ENCODE measurements around the gene BTAF1.
A peak's percentile ranks its signal among the peaks of the same experiment; 100 is the strongest.
"Not testable (repeated sequence)": the region's sequence is repeated elsewhere in the genome, so short reads cannot be mapped to it uniquely, and the experiment has no call there.

Gene BTAF1

DNA sequence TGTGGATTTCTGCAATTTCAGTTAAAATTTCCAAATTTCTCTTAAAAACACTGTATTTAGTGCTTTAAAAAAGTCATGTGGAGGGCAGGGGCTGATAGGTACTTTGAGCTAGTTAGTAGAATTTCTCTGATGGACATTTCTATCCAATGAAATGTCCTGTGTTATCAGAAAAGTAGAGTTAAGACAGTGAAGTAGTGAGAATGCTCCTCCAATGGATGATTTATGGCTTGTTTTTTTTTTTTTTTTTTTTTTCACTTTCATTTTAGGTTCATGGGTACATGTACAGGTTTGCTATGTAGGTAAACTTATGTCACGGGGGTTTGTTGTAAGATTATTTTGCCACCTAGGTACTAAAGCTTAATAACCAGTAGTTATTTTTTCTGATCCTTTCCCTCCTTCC is 55.0 kb downstream of the BTAF1 start:
- DNase-seq (ENCODE audit: low spot score): no peak

DNA sequence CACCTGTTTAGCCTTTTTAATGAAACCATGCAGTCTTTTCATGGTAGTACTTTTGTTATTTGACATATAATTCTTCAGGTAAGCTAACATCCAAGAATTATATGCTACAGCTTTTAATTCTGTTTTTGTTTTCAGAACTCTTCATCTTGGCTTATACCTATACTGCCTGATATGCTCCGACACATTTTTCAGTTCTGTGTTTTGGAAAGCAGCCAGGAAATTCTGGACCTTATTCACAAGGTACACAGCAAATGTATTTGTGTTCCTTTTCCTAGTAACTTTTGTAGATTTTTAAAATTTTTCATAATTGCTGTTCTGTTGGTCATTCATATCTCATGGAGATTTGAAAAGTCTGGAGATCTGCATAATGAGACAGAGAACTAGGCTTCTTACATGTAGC is 56.7 kb downstream of the BTAF1 start:
- DNase-seq (ENCODE audit: low spot score): no peak

DNA sequence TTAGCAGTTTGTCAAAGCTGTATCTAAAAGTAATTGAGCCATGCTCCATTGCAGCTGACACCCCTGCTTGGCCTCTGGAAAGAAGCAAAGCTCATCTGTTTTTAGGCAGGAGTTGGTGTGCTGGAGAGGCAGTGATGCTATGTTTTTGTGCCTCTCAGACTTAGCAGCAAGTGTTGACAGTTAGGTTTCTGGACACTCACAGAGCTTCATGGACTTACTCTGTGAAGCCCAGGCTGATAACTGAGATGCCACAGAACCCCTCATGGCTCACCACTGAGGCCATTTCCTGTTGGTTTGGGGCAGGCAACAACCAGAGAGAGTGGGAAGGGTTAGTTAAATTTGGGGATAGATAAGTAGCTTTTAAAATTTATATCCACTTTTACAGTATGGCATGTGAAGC is 59.8 kb downstream of the BTAF1 start:
- DNase-seq (ENCODE audit: low spot score): no peak

DNA sequence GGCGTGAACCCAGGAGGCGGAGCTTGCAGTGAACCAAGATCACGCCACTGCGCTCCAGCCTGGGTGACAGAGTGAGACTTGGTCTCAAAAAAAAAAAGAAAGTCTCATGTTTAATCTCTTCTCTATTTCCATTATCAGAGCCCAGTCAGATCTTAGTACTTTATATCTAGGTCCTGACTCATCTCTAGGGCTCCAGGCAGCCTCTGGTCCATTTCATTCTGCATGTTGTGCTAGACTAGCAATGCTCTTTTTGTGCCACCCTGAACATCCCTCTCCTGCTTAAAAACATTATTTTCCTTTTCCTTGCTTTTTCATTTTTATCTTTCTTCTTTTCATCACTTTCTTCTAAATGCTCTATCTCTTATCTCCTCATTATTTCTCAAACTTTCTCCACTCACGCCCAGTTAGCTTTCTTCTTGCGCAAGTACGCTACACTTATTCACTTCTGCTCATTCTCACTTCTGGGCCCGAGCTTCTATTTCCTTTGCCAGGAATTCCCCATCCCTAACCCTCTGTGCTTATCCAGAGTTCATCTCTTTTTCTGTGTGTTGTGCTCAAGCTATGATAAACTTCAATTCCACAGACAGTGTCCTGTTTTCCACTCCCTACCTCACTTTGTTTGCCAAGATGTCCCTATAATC is 63.9 kb downstream of the BTAF1 start:
- no peak for DNase-seq (ENCODE audit: low spot score)

DNA sequence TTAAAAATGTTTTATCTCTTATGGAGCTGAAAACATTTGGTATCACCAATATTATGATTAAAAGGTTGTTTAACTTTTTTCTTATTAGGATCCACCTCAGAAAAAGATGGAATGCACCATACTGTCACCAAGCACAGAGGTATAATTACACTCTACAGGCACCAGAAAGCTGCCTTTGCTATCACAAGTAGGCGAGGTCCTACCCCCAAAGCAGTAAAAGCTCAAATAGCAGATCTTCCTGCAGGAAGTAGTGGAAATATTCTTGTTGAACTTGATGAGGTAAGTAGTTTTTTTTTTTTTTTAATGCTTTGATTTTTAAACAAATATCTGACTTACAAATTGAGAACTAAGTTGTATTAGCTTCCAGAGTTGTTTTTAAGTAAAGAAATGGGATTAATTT is 68.5 kb downstream of the BTAF1 start:
- no peak for DNase-seq (ENCODE audit: low spot score)

DNA sequence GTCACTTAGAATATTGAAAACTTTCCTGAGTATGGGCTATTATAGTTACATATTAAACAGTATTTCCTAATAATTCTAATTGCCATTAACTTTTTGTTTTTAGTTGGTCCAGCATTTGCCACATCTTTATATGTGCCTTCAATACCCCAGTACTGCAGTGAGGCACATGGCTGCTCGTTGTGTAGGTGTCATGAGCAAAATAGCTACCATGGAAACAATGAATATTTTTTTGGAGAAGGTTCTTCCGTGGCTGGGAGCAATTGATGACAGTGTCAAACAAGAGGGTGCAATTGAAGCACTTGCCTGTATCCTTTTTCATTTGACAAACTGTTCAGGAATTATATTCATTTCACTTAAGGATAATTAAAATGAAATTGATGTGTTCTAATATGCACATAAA is 72.7 kb downstream of the BTAF1 start:
- no peak for DNase-seq (ENCODE audit: low spot score)

DNA sequence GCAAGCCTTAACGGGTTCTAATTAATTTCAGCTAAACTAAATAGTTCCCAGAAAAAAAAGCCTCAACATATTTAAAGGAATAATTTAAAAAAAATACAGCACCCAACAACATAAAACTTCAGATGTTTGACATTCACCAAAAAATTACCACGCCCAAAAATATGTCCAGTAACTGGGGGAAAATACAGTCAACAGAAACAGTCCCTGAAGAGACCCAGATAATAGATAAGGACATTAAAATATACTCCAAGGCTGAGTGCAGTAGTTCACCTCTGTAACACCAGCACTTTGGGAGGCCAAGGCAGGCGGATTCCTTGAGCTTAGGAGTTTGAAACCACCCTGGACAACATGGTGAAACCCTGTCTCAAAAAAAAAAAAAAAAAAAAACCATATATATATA is 78.0 kb downstream of the BTAF1 start:
- DNase-seq (ENCODE audit: low spot score): no peak

DNA sequence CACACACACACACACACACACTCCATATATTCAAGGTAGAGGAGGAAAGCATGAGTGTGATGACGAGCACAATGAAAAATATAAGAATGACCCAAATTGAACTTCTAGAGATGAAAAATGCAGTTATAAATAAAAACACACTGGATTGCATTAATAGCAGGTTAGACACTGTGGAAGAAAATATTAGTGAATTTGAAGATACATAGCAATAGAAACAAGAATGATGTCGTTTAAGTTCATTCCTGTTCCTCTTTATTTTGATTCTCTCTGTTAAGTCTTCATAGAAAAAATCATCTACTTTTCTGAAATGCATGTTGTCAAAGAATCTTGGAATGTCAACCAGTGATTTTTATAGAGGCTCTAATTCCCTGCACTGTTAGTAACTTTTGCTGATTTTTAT is 78.4 kb downstream of the BTAF1 start:
- no peak for DNase-seq (ENCODE audit: low spot score)

DNA sequence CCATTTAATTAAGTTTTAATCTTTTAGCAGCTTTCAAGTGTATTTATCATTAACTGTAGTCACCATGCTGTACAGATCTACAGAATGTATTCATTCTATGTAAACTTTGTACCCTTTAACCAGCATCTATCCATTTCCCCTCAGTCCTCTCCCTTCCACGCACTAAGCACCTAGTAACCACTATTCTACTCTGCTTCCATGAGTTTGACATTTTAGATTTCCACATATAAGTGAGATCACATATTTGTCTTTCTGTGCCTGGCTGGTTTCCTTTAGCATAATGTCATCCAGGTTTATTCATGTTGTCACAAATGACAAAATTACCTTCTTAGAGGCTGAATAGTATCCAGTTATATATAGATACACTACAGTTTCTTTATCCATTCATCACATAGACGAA is 79.7 kb downstream of the BTAF1 start:
- no peak for DNase-seq (ENCODE audit: low spot score)

DNA sequence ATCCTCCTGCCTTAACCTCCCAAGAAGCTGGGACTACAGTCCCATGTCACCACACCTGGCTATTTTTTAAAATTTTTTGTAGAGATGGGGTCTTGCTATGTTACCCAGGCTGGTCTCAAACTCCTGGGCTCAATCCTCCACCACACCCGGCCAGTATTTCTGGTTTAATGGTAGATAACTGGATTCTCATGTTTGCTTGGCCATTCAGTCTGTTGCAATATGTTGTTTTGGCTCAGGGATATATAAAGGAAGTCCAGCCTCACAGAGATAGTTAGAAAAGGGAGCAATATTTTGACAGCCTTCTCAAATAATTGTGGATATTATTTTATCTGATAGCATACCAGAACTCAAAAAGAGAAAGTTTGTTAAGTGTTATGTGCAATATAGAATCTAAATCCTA is 82.4 kb downstream of the BTAF1 start:
- no peak for DNase-seq (ENCODE audit: low spot score)

DNA sequence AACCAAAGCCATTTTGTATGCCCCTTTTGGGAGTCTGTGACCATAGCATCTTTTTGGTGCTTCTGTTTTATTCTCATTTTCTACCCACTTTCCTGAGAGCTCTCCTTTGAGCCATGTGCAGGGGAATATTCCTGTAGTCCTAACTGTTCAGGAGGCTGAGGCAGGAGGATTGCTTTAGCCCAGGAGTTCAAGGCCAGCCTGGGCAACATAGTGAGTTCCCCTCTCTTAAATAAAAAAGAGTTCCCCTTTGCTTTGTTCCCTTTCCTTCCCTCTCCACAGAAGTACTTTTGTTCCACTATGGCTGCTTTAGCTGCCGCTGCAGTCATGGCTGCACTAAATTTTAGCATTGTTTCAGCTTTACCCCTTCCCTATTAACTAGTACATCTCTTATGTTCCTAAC is 85.9 kb downstream of the BTAF1 start:
- DNase-seq (ENCODE audit: low spot score): no peak

DNA sequence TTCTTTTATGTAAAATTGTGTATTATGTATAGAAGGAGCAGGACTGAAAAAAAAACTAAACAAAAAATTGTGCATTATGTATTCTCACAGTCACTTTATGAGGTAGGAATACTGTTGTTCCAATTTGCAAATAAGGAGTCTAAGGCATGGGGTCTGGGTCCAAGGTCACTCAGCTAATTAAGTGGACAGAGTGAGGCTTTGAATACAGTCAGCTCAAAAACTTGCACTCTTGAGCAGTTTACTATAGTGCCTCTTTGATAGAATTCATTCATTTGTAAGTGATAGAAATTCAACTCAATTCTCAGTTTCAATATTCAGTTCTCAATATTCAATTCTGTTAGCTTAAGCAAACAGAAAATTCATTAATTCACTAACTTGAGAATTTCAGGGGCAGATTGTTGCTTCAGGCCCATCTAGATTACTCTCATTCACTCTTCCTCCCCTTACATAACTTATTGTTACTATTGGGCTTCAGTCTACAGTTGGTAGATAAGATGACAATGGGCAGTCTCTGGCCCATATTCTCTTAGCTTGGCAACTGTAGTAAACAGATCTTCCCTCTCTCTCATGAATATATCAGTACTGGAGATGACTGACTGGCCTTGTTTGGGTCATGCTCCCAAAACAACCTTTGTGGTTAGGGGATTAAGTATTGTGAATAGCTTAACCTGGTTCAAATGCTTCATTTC is 86.6 kb downstream of the BTAF1 start:
- DNase-seq (ENCODE audit: low spot score): no peak

DNA sequence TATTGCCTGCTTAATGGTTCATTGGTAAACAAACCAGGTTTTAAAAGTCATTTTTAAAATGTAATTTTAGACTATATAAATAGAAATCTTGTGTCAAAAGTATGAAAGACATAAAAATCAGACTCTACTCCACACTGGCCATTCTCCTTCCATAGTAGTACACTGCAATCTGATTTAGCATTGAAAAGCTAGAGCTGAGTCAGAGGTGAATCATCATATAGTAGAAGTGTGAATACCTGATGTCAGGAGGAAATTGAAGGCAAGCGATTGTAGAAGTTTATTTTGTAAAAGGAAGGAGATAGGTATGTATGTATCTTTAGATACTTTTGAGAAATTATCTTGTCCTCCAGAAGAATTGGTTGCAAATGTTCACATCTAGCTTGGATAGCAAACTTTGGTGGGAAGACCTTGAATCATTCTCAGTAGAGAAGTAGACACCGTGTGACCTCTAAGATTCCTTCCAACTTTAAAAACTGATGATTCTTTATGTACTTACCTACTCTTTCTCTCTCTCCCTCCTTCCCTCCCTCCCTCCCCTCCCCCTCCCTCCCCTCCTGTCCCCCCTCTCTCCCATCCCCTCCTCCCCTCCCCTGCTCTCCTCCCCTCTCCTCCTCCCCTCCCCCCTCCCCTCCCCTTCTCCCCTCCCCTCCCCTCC is 88.1 kb downstream of the BTAF1 start:
- DNase-seq (ENCODE audit: low spot score): peak; percentile 41

DNA sequence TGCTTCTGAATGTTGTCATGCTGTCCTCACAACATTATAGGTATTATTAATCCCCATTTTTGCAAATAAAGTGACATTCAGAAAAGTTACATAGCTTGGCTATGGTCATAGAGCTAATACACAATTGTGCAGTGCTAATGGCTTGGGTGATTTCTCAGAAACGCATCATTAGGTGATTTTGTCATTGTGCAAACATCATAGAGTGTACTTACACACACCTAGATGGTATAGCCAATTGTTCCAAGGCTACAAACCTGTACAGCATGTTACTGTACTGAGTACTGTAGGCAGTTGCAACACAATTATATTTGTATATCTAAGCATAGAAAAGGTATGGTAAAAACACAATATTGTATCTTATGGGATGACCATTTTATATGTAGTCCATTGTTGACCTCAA is 91.0 kb downstream of the BTAF1 start:
- no peak for DNase-seq (ENCODE audit: low spot score)

DNA sequence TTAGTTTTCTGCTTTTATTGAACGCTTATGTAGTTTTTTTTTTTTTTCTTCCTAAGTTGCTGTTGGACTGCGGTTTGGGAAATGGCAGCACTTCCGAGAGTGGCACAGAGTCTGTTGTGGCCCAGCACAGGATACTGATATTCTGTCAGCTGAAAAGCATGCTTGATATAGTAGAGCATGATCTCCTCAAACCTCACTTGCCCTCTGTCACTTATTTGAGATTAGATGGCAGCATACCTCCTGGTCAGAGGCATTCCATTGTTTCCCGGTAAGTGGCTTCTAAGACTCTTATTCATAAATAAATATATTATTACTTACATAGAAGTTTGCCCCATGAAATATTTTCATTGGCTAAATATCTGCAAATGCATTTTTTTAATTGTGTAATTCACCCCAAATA is 101.1 kb downstream of the BTAF1 start:
- peak; percentile 22 for DNase-seq (ENCODE audit: low spot score)

DNA sequence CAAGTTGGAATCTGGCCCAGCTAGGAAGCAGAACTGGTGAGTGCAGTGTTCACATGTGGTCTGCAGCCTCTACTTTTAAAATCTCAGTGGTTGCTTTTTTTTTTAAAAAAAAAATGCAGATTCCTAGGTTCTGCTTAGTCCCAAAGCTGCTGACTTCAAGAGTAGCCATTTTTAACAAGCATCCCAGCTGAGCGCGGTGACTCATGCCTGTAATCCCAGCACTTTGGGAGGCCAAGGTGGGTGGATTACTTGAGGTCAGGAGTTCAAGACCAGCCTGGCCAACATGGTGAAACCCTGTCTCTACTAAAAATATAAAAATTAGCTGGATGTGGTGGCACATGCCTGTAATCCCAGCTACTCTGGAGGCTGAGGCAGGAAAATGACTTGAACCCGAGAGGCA is 101.8 kb downstream of the BTAF1 start:
- DNase-seq (ENCODE audit: low spot score): not testable (repeated sequence)

DNA sequence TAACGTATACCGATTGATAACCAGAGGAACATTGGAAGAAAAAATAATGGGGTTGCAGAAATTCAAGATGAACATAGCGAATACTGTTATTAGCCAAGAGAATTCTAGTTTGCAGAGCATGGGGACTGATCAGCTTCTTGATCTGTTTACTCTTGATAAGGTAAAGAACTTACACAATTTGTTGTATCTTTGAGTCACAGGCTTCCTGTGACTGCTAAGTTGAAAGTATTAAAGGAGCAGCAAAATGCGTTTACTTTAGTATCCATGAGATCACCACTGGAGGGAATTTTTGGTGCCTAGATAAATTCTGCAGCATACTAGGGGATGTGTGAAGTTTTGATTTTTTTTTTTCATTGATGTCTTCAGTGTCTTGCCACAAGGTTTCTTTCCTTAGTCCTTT is 103.6 kb downstream of the BTAF1 start:
- no peak for DNase-seq (ENCODE audit: low spot score)

DNA sequence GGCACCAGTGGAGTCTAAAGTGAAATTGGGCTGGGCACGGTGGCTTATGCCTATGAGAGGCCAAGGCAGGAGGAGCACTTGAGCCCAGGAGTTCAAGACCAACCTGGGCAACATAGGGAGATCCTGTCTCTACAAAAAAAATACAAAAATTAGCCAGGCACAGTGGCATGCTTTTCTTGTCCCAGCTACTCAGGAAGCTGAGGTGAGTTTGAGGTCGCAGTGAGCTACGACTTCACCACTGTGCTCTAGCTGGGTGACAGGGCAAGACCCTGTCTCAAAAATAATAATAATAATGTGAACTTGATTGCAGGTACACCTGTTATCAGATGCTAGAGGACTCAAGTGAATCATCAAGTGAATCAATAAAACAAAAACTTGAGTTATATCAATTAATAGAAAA is 108.0 kb downstream of the BTAF1 start:
- DNase-seq (ENCODE audit: low spot score): no peak

DNA sequence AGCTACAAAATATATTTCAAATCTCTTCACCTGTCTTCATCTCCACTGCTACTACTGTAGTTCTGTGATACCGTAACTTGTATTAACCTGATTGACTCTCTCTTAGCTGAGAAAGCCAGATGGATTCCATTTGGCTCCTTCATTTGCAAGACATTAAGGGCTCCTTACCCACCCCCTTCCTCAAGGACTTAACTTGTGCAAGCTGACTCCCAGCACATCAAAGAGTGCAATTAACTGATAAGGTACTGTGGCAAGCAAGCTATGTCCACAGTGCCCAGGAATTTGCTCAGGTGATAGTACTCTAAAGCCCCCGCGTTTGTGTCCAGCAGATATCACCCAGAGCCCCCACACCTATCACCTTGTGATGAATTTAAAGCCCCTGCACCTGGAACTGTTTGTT is 109.5 kb downstream of the BTAF1 start:
- DNase-seq (ENCODE audit: low spot score): not testable (repeated sequence)

DNA sequence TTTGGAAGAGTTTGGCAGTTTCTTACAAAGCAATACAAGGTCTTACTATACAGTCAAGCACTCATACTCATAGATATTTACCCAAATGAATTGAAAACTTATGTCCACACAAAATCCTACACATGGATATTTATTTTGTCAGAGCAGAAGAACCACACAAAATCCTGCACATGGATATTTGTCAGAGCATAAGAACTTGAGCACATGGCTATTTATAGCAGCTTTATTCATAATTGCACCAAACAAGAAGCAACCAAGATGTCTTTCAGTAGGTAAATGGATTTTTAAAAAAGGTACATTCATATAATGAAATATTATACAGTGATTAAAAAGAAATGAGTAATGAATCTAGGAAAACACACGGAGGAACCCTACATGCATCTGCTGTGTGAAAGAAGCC is 115.4 kb downstream of the BTAF1 start:
- DNase-seq (ENCODE audit: low spot score): no peak

DNA sequence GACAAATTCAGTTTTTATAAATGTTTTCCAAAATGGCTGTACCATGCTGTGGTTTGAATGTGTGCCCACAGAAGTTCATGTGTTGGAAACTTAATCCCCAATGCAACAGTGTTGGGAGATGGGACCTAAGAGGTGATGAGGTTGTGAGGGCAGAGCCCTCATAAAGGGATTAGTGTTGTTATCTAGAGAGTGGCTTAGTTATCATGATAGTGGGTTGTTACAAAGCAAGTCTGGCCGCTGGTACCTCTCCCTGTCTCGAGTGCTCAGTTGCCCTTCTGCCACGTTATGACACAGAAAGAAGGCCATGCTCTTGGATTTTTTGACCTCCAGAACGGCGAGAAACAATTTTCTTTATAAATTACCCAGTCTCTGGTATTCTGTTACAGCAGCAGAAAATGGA is 119.0 kb downstream of the BTAF1 start:
- no peak for DNase-seq (ENCODE audit: low spot score)

DNA sequence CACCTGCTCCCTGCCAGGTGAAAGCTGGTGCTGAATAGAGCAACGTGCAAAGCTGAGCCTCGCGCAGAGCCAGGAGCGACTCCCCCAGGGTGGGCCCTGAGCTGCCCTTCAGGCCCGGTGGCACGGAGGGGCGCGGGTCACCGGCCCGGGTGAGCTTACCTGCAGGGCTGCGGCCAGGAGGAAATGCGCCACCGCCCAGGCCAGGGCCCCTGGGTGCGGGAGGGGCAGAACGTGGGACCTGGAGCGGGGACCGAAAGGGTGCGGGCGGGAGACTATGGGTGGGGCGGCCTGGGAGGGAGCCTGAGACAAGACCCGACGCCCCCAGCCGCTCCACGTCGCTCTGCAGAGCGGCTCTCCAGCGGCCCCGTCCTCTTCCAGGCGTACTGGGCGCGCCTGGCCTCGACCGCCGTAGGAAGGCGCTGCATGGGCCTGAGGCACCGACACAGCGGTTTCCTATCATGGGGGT is 122.1 kb downstream of the BTAF1 start:
- DNase-seq (ENCODE audit: low spot score): no peak

DNA sequence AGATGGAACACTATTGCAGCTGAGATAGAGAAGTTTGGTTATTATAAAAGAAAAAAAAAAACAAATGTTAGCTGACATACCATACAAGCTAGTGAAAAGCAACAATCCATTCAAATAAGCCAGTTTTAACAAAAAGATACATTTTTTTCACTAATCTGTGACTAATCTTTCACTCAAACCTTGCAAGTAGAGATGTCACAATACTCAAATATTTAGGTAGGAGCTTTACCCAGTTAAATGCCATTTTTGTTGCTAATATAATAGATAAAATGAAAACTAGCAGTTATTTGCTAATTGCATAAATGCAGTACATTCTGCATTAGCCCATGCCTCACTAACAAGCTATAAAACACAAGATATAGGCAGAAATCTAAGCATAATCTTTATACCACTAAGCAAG is 123.6 kb downstream of the BTAF1 start:
- DNase-seq (ENCODE audit: low spot score): no peak

DNA sequence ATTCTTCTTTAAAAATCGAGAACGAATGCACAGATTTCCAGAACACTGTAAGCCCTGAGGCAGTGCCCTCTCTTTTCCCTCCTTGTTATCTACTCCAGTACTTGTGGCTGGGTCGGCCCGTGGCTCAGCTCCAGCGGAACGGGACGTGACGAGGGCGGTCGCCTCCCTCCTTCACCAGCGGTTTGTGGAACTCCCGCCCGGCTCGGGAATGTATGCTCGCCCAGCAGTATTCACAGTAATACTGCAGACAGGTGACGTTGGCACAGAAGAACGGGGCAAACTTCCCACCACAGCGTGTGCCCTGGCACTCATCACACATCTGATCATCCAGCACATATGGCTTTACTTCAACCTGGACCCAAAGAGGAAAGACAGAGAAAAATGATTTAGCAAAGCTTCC is 128.5 kb downstream of the BTAF1 start:
- DNase-seq (ENCODE audit: low spot score): no peak
